Astrocyte (in vitro differentiated cells and primary cell): ENCODE results near the gene RPS6KA3.

ENCODE experiments used
- CTCF ChIP-seq: IDR thresholded peaks from 2 replicates; pipeline ENCODE4 v1.5.1; 2011; ENCODE audit warnings: low read depth, mild to moderate bottlenecking, inconsistent platforms, low read length, moderate library complexity; ENCODE audit not compliant: insufficient read depth
- EZH2 ChIP-seq: IDR thresholded peaks from 2 replicates; pipeline ENCODE4 v1.6.1; 2012; ENCODE audit warnings: mild to moderate bottlenecking, low read length, inconsistent platforms; ENCODE audit not compliant: insufficient read depth

- TF ChIP-seq CTCF (no peak), EZH2 (no peak)
Measured at GRCh38 chrX:20144491-20144890, 122.2 kb downstream of the RPS6KA3 start.
